Measurements from ENCODE around the gene PRPSAP1. TPM values are rescaled to one million over a fixed set of nuclear protein-coding genes. Genes with fewer than 3 reads are reported as not detected.
"Not testable (repeated sequence)": the region's sequence is repeated elsewhere in the genome, so short reads cannot be mapped to it uniquely, and the experiment has no call there.

The PRPSAP1 gene
- total RNA-seq, 2 experiments from 2014 or later, result 64.2 to 74.1 TPM

- peak overlapping the region; percentile 84 for H3K4me3 Mint-ChIP-seq
- ChIA-PET POLR2A (interaction anchor here (0.6 to 16.8 kb wide), 16 partner anchors 7 to 276 kb away, joined by 3 to 807 read pairs (median 5); partner anchors contain the start of genes EXOC7, FOXJ1, RNF157 and UBALD2), CTCF (interaction anchor here (1.1 to 10.9 kb wide), 16 partner anchors 9 to 258 kb away, joined by 3 to 112 read pairs (median 5); no protein-coding TSS in a partner anchor)
- peak; percentile 69 for DNase-seq
- H3K27ac Mint-ChIP-seq, result peak overlapping the region; percentile 99
- H3K4me1 Mint-ChIP-seq (ENCODE audit: low read depth), result peaks cover 68% of the 10 kb centered on the region
- no peaks in the 10 kb centered on the region for H3K9me3 Mint-ChIP-seq (ENCODE audit: insufficient read depth)
- ATAC-seq, result peak; percentile 12
- peaks cover 39% of the 10 kb centered on the region for H3K36me3 Mint-ChIP-seq (ENCODE audit: low read depth)
- H3K27me3 Mint-ChIP-seq (ENCODE audit: low read depth), result no peaks in the 10 kb centered on the region
Measured at GRCh38 chr17:76272541-76273444, 80.9 kb downstream of the PRPSAP1 start.

GRCh38 chr17:76271669-76272540, 81.8 kb downstream of the PRPSAP1 start:
- Mint-ChIP-seq H3K36me3 (ENCODE audit: low read depth) (peaks cover 46% of the 10 kb centered on the region), H3K9me3 (ENCODE audit: insufficient read depth) (no peaks in the 10 kb centered on the region), H3K4me3 (peak overlapping the region; percentile 84), H3K4me1 (ENCODE audit: low read depth) (peaks cover 66% of the 10 kb centered on the region), H3K27me3 (ENCODE audit: low read depth) (no peaks in the 10 kb centered on the region), H3K27ac (peak overlapping the region; percentile 99)
- ChIA-PET POLR2A (interaction anchor here (0.6 to 16.8 kb wide), 24 partner anchors 8 to 275 kb away, joined by 3 to 807 read pairs (median 5); partner anchors contain the start of genes EXOC7, FOXJ1, RNF157 and UBALD2), CTCF (interaction anchor here (0.9 to 10.9 kb wide), 18 partner anchors 8 to 153 kb away, joined by 3 to 112 read pairs (median 5); no protein-coding TSS in a partner anchor)
- DNase-seq, result peak; percentile 90
- peak; percentile 39 for ATAC-seq

GRCh38 chr17:76270770-76271668, 82.7 kb downstream of the PRPSAP1 start:
- H3K27ac Mint-ChIP-seq, result peak overlapping the region; percentile 99
- H3K36me3 Mint-ChIP-seq (ENCODE audit: low read depth), result peaks cover 54% of the 10 kb centered on the region
- H3K4me1 Mint-ChIP-seq (ENCODE audit: low read depth), result peaks cover 61% of the 10 kb centered on the region
- H3K27me3 Mint-ChIP-seq (ENCODE audit: low read depth), result no peaks in the 10 kb centered on the region
- ATAC-seq (peak; percentile 1), DNase-seq (peak; percentile 63)
- peak overlapping the region; percentile 84 for H3K4me3 Mint-ChIP-seq
- H3K9me3 Mint-ChIP-seq (ENCODE audit: insufficient read depth), result no peaks in the 10 kb centered on the region
- CTCF ChIA-PET, result interaction anchor here (0.9 to 10.9 kb wide), 15 partner anchors 8 to 152 kb away, joined by 3 to 112 read pairs (median 6); no protein-coding TSS in a partner anchor
- POLR2A ChIA-PET, result interaction anchor here (0.6 to 16.8 kb wide), 24 partner anchors 8 to 402 kb away, joined by 3 to 807 read pairs (median 5); partner anchors contain the start of genes EXOC7, FOXJ1, RNF157 and UBALD2

GRCh38 chr17:76270127-76270592, 83.6 kb downstream of the PRPSAP1 start:
- peak overlapping the region; percentile 95 for H3K4me3 Mint-ChIP-seq
- DNase-seq (peak; percentile 63), ATAC-seq (no peak)
- no peaks in the 10 kb centered on the region for H3K27me3 Mint-ChIP-seq (ENCODE audit: low read depth)
- H3K4me1 Mint-ChIP-seq (ENCODE audit: low read depth), result peaks cover 59% of the 10 kb centered on the region
- POLR2A ChIA-PET, result interaction anchor here (0.6 to 16.8 kb wide), 16 partner anchors 10 to 401 kb away, joined by 3 to 807 read pairs (median 19); partner anchors contain the start of genes EXOC7, FOXJ1 and RNF157
- H3K27ac Mint-ChIP-seq, result peak overlapping the region; percentile 99
- no peaks in the 10 kb centered on the region for H3K9me3 Mint-ChIP-seq (ENCODE audit: insufficient read depth)
- CTCF ChIA-PET, result interaction anchor here (1.3 to 10.9 kb wide), 7 partner anchors 10 to 149 kb away, joined by 5 to 112 read pairs (median 9); no protein-coding TSS in a partner anchor
- peaks cover 57% of the 10 kb centered on the region for H3K36me3 Mint-ChIP-seq (ENCODE audit: low read depth)

- DNase-seq (peak; percentile 49), ATAC-seq (no peak)
- H3K4me3 Mint-ChIP-seq, result peak overlapping the region; percentile 95
- H3K36me3 Mint-ChIP-seq (ENCODE audit: low read depth), result peaks cover 57% of the 10 kb centered on the region
- H3K27me3 Mint-ChIP-seq (ENCODE audit: low read depth), result no peaks in the 10 kb centered on the region
- CTCF ChIA-PET, result interaction anchor here (0.8 to 10.9 kb wide), 9 partner anchors 10 to 148 kb away, joined by 3 to 112 read pairs (median 8); no protein-coding TSS in a partner anchor
- H3K9me3 Mint-ChIP-seq (ENCODE audit: insufficient read depth), result no peaks in the 10 kb centered on the region
- POLR2A ChIA-PET, result interaction anchor here (0.6 to 16.8 kb wide), 25 partner anchors 10 to 493 kb away, joined by 3 to 807 read pairs (median 5); partner anchors contain the start of genes EXOC7, FOXJ1, PRPSAP1 and RNF157
- peaks cover 55% of the 10 kb centered on the region for H3K4me1 Mint-ChIP-seq (ENCODE audit: low read depth)
- peak overlapping the region; percentile 99 for H3K27ac Mint-ChIP-seq
Measured at GRCh38 chr17:76268991-76269981, 84.4 kb downstream of the PRPSAP1 start.

GRCh38 chr17:76268015-76268749, 85.5 kb downstream of the PRPSAP1 start:
- DNase-seq (peak; percentile 89), ATAC-seq (peak; percentile 5)
- ChIA-PET CTCF (interaction anchor here (1.0 to 10.9 kb wide), 8 partner anchors 11 to 148 kb away, joined by 3 to 112 read pairs (median 8); no protein-coding TSS in a partner anchor), POLR2A (interaction anchor here (0.6 to 16.8 kb wide), 21 partner anchors 9 to 492 kb away, joined by 3 to 807 read pairs (median 5); partner anchors contain the start of genes EXOC7, FOXJ1, PRPSAP1 and RNF157)
- Mint-ChIP-seq H3K27ac (peak overlapping the region; percentile 99), H3K9me3 (ENCODE audit: insufficient read depth) (no peaks in the 10 kb centered on the region), H3K4me1 (ENCODE audit: low read depth) (peaks cover 55% of the 10 kb centered on the region), H3K27me3 (ENCODE audit: low read depth) (no peaks in the 10 kb centered on the region), H3K4me3 (peak overlapping the region; percentile 95), H3K36me3 (ENCODE audit: low read depth) (peaks cover 55% of the 10 kb centered on the region)

- peak overlapping the region; percentile 95 for H3K4me3 Mint-ChIP-seq
- peak; percentile 44 for DNase-seq
- peaks cover 55% of the 10 kb centered on the region for H3K36me3 Mint-ChIP-seq (ENCODE audit: low read depth)
- H3K9me3 Mint-ChIP-seq (ENCODE audit: insufficient read depth); H3K27me3 Mint-ChIP-seq (ENCODE audit: low read depth); ATAC-seq: not testable (repeated sequence)
- peak overlapping the region; percentile 99 for H3K27ac Mint-ChIP-seq
- ChIA-PET CTCF (interaction anchor here (1.0 to 10.9 kb wide), 8 partner anchors 11 to 148 kb away, joined by 3 to 112 read pairs (median 8); no protein-coding TSS in a partner anchor), POLR2A (interaction anchor here (1.3 to 16.8 kb wide), 16 partner anchors 8 to 484 kb away, joined by 3 to 807 read pairs (median 8); partner anchors contain the start of genes EXOC7, FOXJ1, PRPSAP1 and RNF157)
- peaks cover 55% of the 10 kb centered on the region for H3K4me1 Mint-ChIP-seq (ENCODE audit: low read depth)
Measured at GRCh38 chr17:76267581-76268001, 86.1 kb downstream of the PRPSAP1 start.

GRCh38 chr17:76267051-76267576, 86.6 kb downstream of the PRPSAP1 start:
- H3K36me3 Mint-ChIP-seq (ENCODE audit: low read depth), result peaks cover 55% of the 10 kb centered on the region
- peak overlapping the region; percentile 95 for H3K4me3 Mint-ChIP-seq
- peaks cover 56% of the 10 kb centered on the region for H3K4me1 Mint-ChIP-seq (ENCODE audit: low read depth)

More at GRCh38 chr17:76267051-76267576, 86.6 kb downstream of the PRPSAP1 start:
- no peaks in the 10 kb centered on the region for H3K27me3 Mint-ChIP-seq (ENCODE audit: low read depth)
- CTCF ChIA-PET, result interaction anchor here (1.0 to 10.9 kb wide), 8 partner anchors 10 to 253 kb away, joined by 3 to 112 read pairs (median 8); no protein-coding TSS in a partner anchor
- peak overlapping the region; percentile 99 for H3K27ac Mint-ChIP-seq
- DNase-seq, result no peak
- no peak for ATAC-seq
- H3K9me3 Mint-ChIP-seq (ENCODE audit: insufficient read depth), result no peaks in the 10 kb centered on the region
- POLR2A ChIA-PET, result interaction anchor here (0.8 to 16.8 kb wide), 14 partner anchors 8 to 164 kb away, joined by 3 to 807 read pairs (median 9); partner anchors contain the start of genes EXOC7, FOXJ1 and RNF157

Measured in activated CD8-positive, alpha-beta T cell treated with anti-CD3 and anti-CD28 coated beads, Interleukin-2, amount 10 ng/mL, durations not matched to agents 7 days and 5 days (primary cell).